IMR-90 (cell line): Measurements from ENCODE around the gene DSCAML1. TPM values are rescaled to one million over a fixed set of nuclear protein-coding genes. Genes with fewer than 3 reads are reported as not detected.

Experiments used
- ATAC-seq: fragments of 200-7000 bp; cut with Tn5 transposase; 2 replicates; pipeline ENCODE4 v1.9.1; 2020; ENCODE audit warnings: low read depth, mild to moderate bottlenecking, moderate library complexity
- BruUV-seq: library from RNA; stranded (reverse); fragments of 400-500 nt; replicated peaks from 2 replicates; lab custom pipeline; 2021; lab: Mats Ljungman, UMichigan
- CTCF ChIA-PET: fragments of 300-600 bp; formaldehyde crosslinking; extraction: SDS; loops from one replicate; lab custom pipeline; 2021; ENCODE audit warnings: antibody characterized with exemption; lab: Yijun Ruan, JAX
- POLR2A ChIA-PET: fragments of 300-600 bp; sonication (Branson Sonifier 250); formaldehyde crosslinking; loops from one replicate; lab custom pipeline; 2022; ENCODE audit warnings: antibody characterized with exemption; ENCODE audit not compliant: unreplicated experiment; lab: Charles Lee
- DNase-seq: peaks from one replicate; pipeline ENCODE4 v3.0.0; 2013
- H2AFZ ChIP-seq: replicated peaks from 2 replicates; pipeline ENCODE3; 2013; ENCODE audit warnings: low read length, mild to moderate bottlenecking; ENCODE audit not compliant: poor library complexity
- H2AK5ac ChIP-seq: 2 replicates; pipeline ENCODE4 v1.6.1; 2013; ENCODE audit warnings: low read depth, low read length, inconsistent platforms
- H2AK9ac ChIP-seq: replicated peaks from 2 replicates; pipeline ENCODE3; 2013; ENCODE audit warnings: mild to moderate bottlenecking, low read depth, low read length, moderate library complexity; ENCODE audit not compliant: poor library complexity
- H2BK120ac ChIP-seq: 2 replicates; pipeline ENCODE4 v1.6.1; 2013; ENCODE audit warnings: low read depth, low read length, inconsistent platforms
- H2BK15ac ChIP-seq: 3 replicates; pipeline ENCODE4 v1.6.1; 2013; ENCODE audit warnings: low read depth, low read length, inconsistent platforms
- H2BK20ac ChIP-seq: 2 replicates; pipeline ENCODE4 v1.6.1; 2013; ENCODE audit warnings: low read depth, mild to moderate bottlenecking, inconsistent platforms, low read length, moderate library complexity
- H2BK5ac ChIP-seq: 2 replicates; pipeline ENCODE4 v1.6.1; 2013; ENCODE audit warnings: mild to moderate bottlenecking, low read depth, low read length, inconsistent platforms; ENCODE audit not compliant: poor library complexity, severe bottlenecking
- H3K14ac ChIP-seq: replicated peaks from 2 replicates; pipeline ENCODE4 v1.6.1; 2013; ENCODE audit warnings: low read depth, low read length, inconsistent platforms
- H3K18ac ChIP-seq: 2 replicates; pipeline ENCODE4 v1.6.1; 2013; ENCODE audit warnings: low read depth, low read length, control low read depth
- H3K23ac ChIP-seq: 2 replicates; pipeline ENCODE4 v1.6.1; 2013; ENCODE audit warnings: low read depth, low read length, inconsistent platforms
- H3K27ac ChIP-seq: 2 replicates; pipeline ENCODE4 v1.5.1; 2013; ENCODE audit warnings: mild to moderate bottlenecking, control low read depth, low read length; ENCODE audit not compliant: insufficient read depth
- H3K27me3 ChIP-seq: 2 replicates; pipeline ENCODE4 v1.6.1; 2013; ENCODE audit warnings: low read length; ENCODE audit not compliant: control insufficient read depth, insufficient read depth
- H3K36me3 ChIP-seq: 2 replicates; pipeline ENCODE4 v1.6.1; 2013; ENCODE audit warnings: low read length, mixed read lengths; ENCODE audit not compliant: control insufficient read depth, insufficient read depth
- H3K4ac ChIP-seq: 2 replicates; pipeline ENCODE4 v1.6.1; 2013; ENCODE audit warnings: low read depth, low read length, inconsistent platforms
- H3K4me1 ChIP-seq: 2 replicates; pipeline ENCODE4 v1.6.1; 2013; ENCODE audit warnings: low read length, mixed read lengths; ENCODE audit not compliant: control insufficient read depth, insufficient read depth
- H3K4me2 ChIP-seq: 2 replicates; pipeline ENCODE4 v1.6.1; 2013; ENCODE audit warnings: low read depth, mild to moderate bottlenecking, control low read depth, low read length, moderate library complexity
- H3K4me3 ChIP-seq: 2 replicates; pipeline ENCODE4 v1.5.1; 2013; ENCODE audit warnings: low read depth, mild to moderate bottlenecking, control low read depth, low read length, moderate library complexity; ENCODE audit not compliant: insufficient read depth
- H3K56ac ChIP-seq: 2 replicates; pipeline ENCODE4 v1.6.1; 2013; ENCODE audit warnings: low read length, inconsistent platforms; ENCODE audit not compliant: insufficient read depth; ENCODE audit errors: extremely low read depth
- H3K79me1 ChIP-seq, 2 experiments: 2 replicates each; pipeline ENCODE4 v1.6.1; 2013; ENCODE audit warnings: low read length in 2 of 2, inconsistent platforms in 1 of 2, low read depth in 1 of 2
- H3K9ac ChIP-seq: 2 replicates; pipeline ENCODE4 v1.6.1; 2013; ENCODE audit warnings: low read depth, low read length, control low read depth
- H3K9me1 ChIP-seq: 2 replicates; pipeline ENCODE4 v1.6.1; 2013; ENCODE audit warnings: low read length, inconsistent platforms; ENCODE audit not compliant: insufficient read depth
- H3K9me3 ChIP-seq: 2 replicates; pipeline ENCODE4 v1.6.1; 2013; ENCODE audit warnings: low read length; ENCODE audit not compliant: control insufficient read depth, insufficient read depth
- H4K20me1 ChIP-seq: 2 replicates; pipeline ENCODE4 v1.6.1; 2013; ENCODE audit warnings: low read length, inconsistent platforms; ENCODE audit not compliant: insufficient read depth
- H4K5ac ChIP-seq: 2 replicates; pipeline ENCODE4 v1.6.1; 2013; ENCODE audit warnings: mild to moderate bottlenecking, low read depth, low read length, control low read depth
- H4K8ac ChIP-seq, 2 experiments: 2 replicates each; pipeline ENCODE4 v1.6.1; 2013; ENCODE audit warnings: low read depth in 2 of 2, low read length in 2 of 2, control low read depth in 1 of 2, inconsistent platforms in 1 of 2
- H4K91ac ChIP-seq: 2 replicates; pipeline ENCODE4 v1.6.1; 2013; ENCODE audit warnings: low read depth, low read length, inconsistent platforms; ENCODE audit not compliant: insufficient read depth
- BHLHE40 ChIP-seq: fragments of 150-350 bp; IDR thresholded peaks from 2 replicates; pipeline ENCODE4 v1.6.1; 2016; ENCODE audit warnings: mild to moderate bottlenecking, low read depth, low read length
- CEBPB ChIP-seq: IDR thresholded peaks from 2 replicates; pipeline ENCODE4 v1.6.1; 2012; ENCODE audit warnings: low read depth, low read length, improper control_type of control experiment
- CHD1 ChIP-seq: IDR thresholded peaks from 2 replicates; pipeline ENCODE4 v1.6.1; 2012; ENCODE audit warnings: low read depth, low read length, improper control_type of control experiment
- FOS ChIP-seq: fragments of 150-350 bp; IDR thresholded peaks from 2 replicates; pipeline ENCODE4 v1.6.1; 2016; ENCODE audit warnings: low read depth, low read length
- MAFK ChIP-seq: IDR thresholded peaks from 2 replicates; pipeline ENCODE4 v1.6.1; 2012; ENCODE audit warnings: low read depth, low read length, improper control_type of control experiment
- MAZ ChIP-seq: IDR thresholded peaks from 2 replicates; pipeline ENCODE4 v1.6.1; 2012; ENCODE audit warnings: low read depth, mild to moderate bottlenecking, low read length, improper control_type of control experiment, moderate library complexity, borderline replicate concordance
- MXI1 ChIP-seq: IDR thresholded peaks from 2 replicates; pipeline ENCODE4 v1.6.1; 2012; ENCODE audit warnings: low read depth, mild to moderate bottlenecking, low read length, moderate library complexity, borderline replicate concordance
- NFE2L2 ChIP-seq: fragments of 150-350 bp; IDR thresholded peaks from 2 replicates; pipeline ENCODE4 v1.6.1; 2016; ENCODE audit warnings: low read depth, mild to moderate bottlenecking, low read length
- POLR2A ChIP-seq: IDR thresholded peaks from 2 replicates; pipeline ENCODE4 v1.6.1; 2012; ENCODE audit warnings: mild to moderate bottlenecking, low read depth, low read length
- RAD21 ChIP-seq: IDR thresholded peaks from 2 replicates; pipeline ENCODE4 v1.6.1; 2012; ENCODE audit warnings: low read length, improper control_type of control experiment
- RCOR1 ChIP-seq: IDR thresholded peaks from 2 replicates; pipeline ENCODE4 v1.6.1; 2012; ENCODE audit warnings: mild to moderate bottlenecking, low read length, improper control_type of control experiment; ENCODE audit not compliant: insufficient replicate concordance
- RFX5 ChIP-seq: IDR thresholded peaks from 2 replicates; pipeline ENCODE4 v1.8.0; 2012; ENCODE audit warnings: low read depth, mild to moderate bottlenecking, low read length, moderate library complexity
- SMC3 ChIP-seq: fragments of 150-350 bp; IDR thresholded peaks from 2 replicates; pipeline ENCODE4 v1.6.1; 2016; ENCODE audit warnings: low read depth, mild to moderate bottlenecking, antibody characterized with exemption, low read length, moderate library complexity
- WGBS, 2 experiments: methylation state at CpG; one replicate each; pipeline versions ENCODE4 v1.1.5 to v1.1.7; 2013; ENCODE audit warnings: missing lambda C conversion rate in 2 of 2; ENCODE audit not compliant: insufficient read length in 1 of 2; ENCODE audit errors: extremely low coverage in 2 of 2; 5-methylcytosine and 5-hydroxymethylcytosine counted together
- dilution Hi-C: fragments of 300-500 bp; cut with HindIII; formaldehyde crosslinking; loops from one replicate; pipeline ENCODE4 v1.14.3; 2018; ENCODE audit warnings: low sequenced_read_pairs; ENCODE audit not compliant: unreplicated experiment
- in situ Hi-C: fragments of 300-500 bp; cut with MboI; formaldehyde crosslinking; loops from 3 replicates; pipeline ENCODE4 v1.14.3; 2019; ENCODE audit warnings: low sequenced_read_pairs, inconsistent platforms, mixed read lengths
- intact Hi-C: fragments of 100-400 bp; cut with micrococcal nuclease; formaldehyde crosslinking; loops from 2 replicates; pipeline ENCODE4 v1.10.0; 2022
- polyA plus RNA-seq, 3 experiments: library from polyadenylated mRNA; depleted of rRNA; stranded (reverse); fragments of >200 nt; gene quantifications; 2 replicates each; pipeline ENCODE4 v1.2.3, GENCODE V29; 2012; ENCODE audit warnings: low replicate concordance in 1 of 3
- total RNA-seq: library from RNA; depleted of rRNA; stranded (reverse); fragments of >200 nt; gene quantifications from 2 replicates; pipeline ENCODE4 v1.2.3, GENCODE V29; 2012
- TF ChIP-seq, protein P1 (sequence below): conservative IDR thresholded peaks from 2 replicates; pipeline ENCODE4 v1.5.1; 2012; ENCODE audit warnings: mild to moderate bottlenecking, low read depth, low read length, improper control_type of control experiment
- TF ChIP-seq, protein P2 (sequence below): fragments of 150-350 bp; IDR thresholded peaks from 2 replicates; pipeline ENCODE4 v1.6.1; 2017; ENCODE audit warnings: mild to moderate bottlenecking, antibody characterized with exemption, low read length, low read depth
- TF ChIP-seq, protein P3 (sequence below): fragments of 150-350 bp; IDR thresholded peaks from 2 replicates; pipeline ENCODE4 v1.6.1; 2016; ENCODE audit warnings: low read depth, mild to moderate bottlenecking, low read length, moderate library complexity, borderline replicate concordance

DSCAML1 gene
- total and polyA plus RNA-seq, 2 of the 4 experiments (the other 2 are of a cell fraction), result not detected

DNA sequence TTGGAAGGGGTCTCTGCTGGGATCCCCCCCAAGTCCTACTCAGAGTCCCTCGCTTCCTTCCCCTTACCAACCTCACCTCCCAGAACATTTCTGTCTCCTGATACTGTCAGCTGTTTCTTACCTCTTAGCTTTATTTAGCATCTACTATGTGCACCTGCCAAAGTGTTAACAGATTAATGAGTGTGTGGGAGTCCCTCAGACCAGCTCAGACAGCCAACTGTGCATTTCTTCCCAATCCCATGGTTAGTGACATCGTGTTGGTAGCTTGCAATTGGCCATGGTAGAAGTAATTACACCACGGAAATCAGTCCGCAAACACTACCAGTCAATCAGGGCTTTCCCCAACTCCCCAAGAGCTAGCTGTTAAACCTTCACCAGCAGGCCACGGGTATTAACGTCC, 150.6 kb downstream of the DSCAML1 start:
- H2BK120ac ChIP-seq, result no peak overlapping the region
- no peaks in the 10 kb centered on the region for H3K36me3 ChIP-seq
- dilution Hi-C loops (no loop called here), intact Hi-C loops (no loop called here), in situ Hi-C loops (no loop called here)
- no peak overlapping the region for H4K91ac ChIP-seq
- WGBS, 2 experiments, result no CpG with 5 or more reads among the region's 6 CpGs
- H3K4ac ChIP-seq, result no peak overlapping the region
- no peak overlapping the region for H2BK5ac ChIP-seq
- ChIA-PET CTCF (interaction anchor here (1.1 kb wide), 1 partner anchor 220 kb away, joined by 3 read pairs; no protein-coding TSS in a partner anchor), POLR2A (no interaction called here)
- H3K56ac ChIP-seq, result no peak overlapping the region
- no peak overlapping the region for H2AK9ac ChIP-seq
- no peak overlapping the region for H2BK15ac ChIP-seq
- no peak overlapping the region for H3K23ac ChIP-seq
- H3K4me2 ChIP-seq, result no peak overlapping the region
- no peak overlapping the region for H2AFZ ChIP-seq
- H4K20me1 ChIP-seq, result no peaks in the 10 kb centered on the region
- H4K5ac ChIP-seq, result no peak overlapping the region
- no peak overlapping the region for H3K18ac ChIP-seq
- no peak overlapping the region for H2BK20ac ChIP-seq
- no peak overlapping the region for H3K14ac ChIP-seq
- H3K27ac ChIP-seq, result no peak overlapping the region
- BruUV-seq, result no TSS peak
- ATAC-seq (no peak), DNase-seq (no peak)
- no peaks in the 10 kb centered on the region for H3K79me1 ChIP-seq
- no peak overlapping the region for H3K4me3 ChIP-seq
- H2AK5ac ChIP-seq, result no peak overlapping the region
- no peaks in the 10 kb centered on the region for H3K9me3 ChIP-seq
- H4K8ac ChIP-seq, result no peak overlapping the region
- no peaks in the 10 kb centered on the region for H3K4me1 ChIP-seq
- H3K9ac ChIP-seq, result no peak overlapping the region
- peaks cover 13% of the 10 kb centered on the region for H3K27me3 ChIP-seq
- H3K9me1 ChIP-seq, result no peaks in the 10 kb centered on the region
- no peak for TF ChIP-seq RAD21
- TF ChIP-seq, protein P1, sequence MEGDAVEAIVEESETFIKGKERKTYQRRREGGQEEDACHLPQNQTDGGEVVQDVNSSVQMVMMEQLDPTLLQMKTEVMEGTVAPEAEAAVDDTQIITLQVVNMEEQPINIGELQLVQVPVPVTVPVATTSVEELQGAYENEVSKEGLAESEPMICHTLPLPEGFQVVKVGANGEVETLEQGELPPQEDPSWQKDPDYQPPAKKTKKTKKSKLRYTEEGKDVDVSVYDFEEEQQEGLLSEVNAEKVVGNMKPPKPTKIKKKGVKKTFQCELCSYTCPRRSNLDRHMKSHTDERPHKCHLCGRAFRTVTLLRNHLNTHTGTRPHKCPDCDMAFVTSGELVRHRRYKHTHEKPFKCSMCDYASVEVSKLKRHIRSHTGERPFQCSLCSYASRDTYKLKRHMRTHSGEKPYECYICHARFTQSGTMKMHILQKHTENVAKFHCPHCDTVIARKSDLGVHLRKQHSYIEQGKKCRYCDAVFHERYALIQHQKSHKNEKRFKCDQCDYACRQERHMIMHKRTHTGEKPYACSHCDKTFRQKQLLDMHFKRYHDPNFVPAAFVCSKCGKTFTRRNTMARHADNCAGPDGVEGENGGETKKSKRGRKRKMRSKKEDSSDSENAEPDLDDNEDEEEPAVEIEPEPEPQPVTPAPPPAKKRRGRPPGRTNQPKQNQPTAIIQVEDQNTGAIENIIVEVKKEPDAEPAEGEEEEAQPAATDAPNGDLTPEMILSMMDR, result no peak
- TF ChIP-seq MAFK, result no peak
- no peak for TF ChIP-seq CEBPB
- no peak for TF ChIP-seq POLR2A
- no peak for TF ChIP-seq FOS
- TF ChIP-seq BHLHE40, result no peak
- no peak for TF ChIP-seq MAZ
- TF ChIP-seq SMC3, result no peak
- TF ChIP-seq, protein P2, sequence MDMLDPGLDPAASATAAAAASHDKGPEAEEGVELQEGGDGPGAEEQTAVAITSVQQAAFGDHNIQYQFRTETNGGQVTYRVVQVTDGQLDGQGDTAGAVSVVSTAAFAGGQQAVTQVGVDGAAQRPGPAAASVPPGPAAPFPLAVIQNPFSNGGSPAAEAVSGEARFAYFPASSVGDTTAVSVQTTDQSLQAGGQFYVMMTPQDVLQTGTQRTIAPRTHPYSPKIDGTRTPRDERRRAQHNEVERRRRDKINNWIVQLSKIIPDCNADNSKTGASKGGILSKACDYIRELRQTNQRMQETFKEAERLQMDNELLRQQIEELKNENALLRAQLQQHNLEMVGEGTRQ, result no peak
- TF ChIP-seq RFX5, result no peak
- TF ChIP-seq RCOR1, result no peak
- no peak for TF ChIP-seq CHD1
- TF ChIP-seq, protein P3, sequence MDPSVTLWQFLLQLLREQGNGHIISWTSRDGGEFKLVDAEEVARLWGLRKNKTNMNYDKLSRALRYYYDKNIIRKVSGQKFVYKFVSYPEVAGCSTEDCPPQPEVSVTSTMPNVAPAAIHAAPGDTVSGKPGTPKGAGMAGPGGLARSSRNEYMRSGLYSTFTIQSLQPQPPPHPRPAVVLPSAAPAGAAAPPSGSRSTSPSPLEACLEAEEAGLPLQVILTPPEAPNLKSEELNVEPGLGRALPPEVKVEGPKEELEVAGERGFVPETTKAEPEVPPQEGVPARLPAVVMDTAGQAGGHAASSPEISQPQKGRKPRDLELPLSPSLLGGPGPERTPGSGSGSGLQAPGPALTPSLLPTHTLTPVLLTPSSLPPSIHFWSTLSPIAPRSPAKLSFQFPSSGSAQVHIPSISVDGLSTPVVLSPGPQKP, result no peak
- no peak for TF ChIP-seq NFE2L2
- no peak for TF ChIP-seq MXI1
